HFFc6 (cell line): ENCODE results near the gene DNMT3A. TPM values are rescaled to one million over a fixed set of nuclear protein-coding genes. Genes with fewer than 3 reads are reported as not detected.

Experiments used
- DNase-seq: peaks from one replicate; pipeline ENCODE4 v3.0.0-alpha.2; 2018
- H3K27ac Mint-ChIP-seq: 2 replicates; pipeline ENCODE4 v1.8.0; 2020; ENCODE audit warnings: mild to moderate bottlenecking, mixed read lengths
- H3K27me3 Mint-ChIP-seq: 2 replicates; pipeline ENCODE4 v1.8.0; 2021; ENCODE audit warnings: mild to moderate bottlenecking, moderate library complexity, mixed read lengths; ENCODE audit not compliant: insufficient read depth
- H3K36me3 Mint-ChIP-seq: 2 replicates; pipeline ENCODE4 v1.8.0; 2021; ENCODE audit warnings: low read depth, mixed read lengths
- H3K4me1 Mint-ChIP-seq: 2 replicates; pipeline ENCODE4 v1.8.0; 2020; ENCODE audit warnings: low read depth, mixed read lengths
- H3K4me3 Mint-ChIP-seq: 2 replicates; pipeline ENCODE4 v1.8.0; 2020; ENCODE audit warnings: mild to moderate bottlenecking, moderate library complexity, mixed read lengths
- H3K9me3 Mint-ChIP-seq: 2 replicates; pipeline ENCODE4 v1.8.0; 2020; ENCODE audit warnings: mild to moderate bottlenecking, mixed read lengths
- CTCF ChIP-seq: fragments of 200-600 bp; sonication (generic); IDR thresholded peaks from 2 replicates; pipeline ENCODE4 v1.5.0; 2021; ENCODE audit warnings: antibody characterized with exemption, mild to moderate bottlenecking
- total RNA-seq, 6 experiments: library from RNA; stranded (reverse); fragmentation: NEBNext Ultra II Directional; extraction: Animal tissue kit (Norgen Biotek cat#: 25700); gene quantifications; 2 replicates in 1 of 6; 3 replicates in 5 of 6; pipeline ENCODE4 v1.2.3, GENCODE V29; 2021

Gene DNMT3A
- total RNA-seq, 6 experiments from 2014 or later, result 3.5 to 5.2 (median 4.5) TPM

DNA sequence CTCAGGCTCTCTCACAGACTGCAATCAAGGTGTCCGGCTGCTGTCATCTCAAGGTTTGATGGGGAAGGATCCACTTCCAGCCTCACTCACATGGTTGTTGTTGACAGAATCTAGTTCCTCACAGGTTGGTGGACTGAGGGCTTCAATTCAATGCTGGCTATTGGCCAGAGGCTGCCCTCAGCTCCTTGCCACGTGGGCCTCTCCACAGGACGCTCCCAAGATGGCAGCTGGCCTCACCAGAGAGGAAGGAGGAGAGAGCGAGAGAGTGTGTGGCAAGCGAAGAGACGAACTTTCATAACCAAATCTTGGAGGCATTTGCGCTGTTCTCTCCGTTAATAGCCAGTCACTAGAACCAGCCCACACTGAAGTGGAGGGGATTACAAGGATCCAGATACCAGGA is 13.5 kb upstream of the DNMT3A start:
- no peak overlapping the region for H3K4me3 Mint-ChIP-seq
- no peak for TF ChIP-seq CTCF
- H3K36me3 Mint-ChIP-seq, result no peaks in the 10 kb centered on the region
- no peak for DNase-seq
- H3K27me3 Mint-ChIP-seq, result peaks cover 13% of the 10 kb centered on the region
- H3K9me3 Mint-ChIP-seq, result no peaks in the 10 kb centered on the region
- no peak overlapping the region for H3K27ac Mint-ChIP-seq
- no peaks in the 10 kb centered on the region for H3K4me1 Mint-ChIP-seq

DNA sequence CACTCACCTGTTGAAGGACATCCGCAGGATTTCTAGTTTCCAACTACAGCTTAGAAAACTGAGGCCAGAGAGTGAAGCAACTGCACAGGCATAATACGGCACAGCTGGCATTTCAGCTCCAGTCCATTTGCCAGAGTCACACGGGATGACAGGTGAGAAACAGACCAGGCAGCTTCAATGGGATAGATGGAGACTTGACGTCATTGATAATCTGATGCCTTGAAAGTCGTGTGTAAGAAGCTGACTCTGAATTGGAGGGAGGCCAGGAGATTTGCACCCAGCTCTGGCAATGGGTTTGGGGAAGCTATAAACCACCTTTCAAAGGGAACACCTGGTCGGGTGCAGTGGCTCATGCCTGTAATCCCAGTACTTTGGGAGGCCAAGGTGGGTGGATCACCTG is 12.4 kb upstream of the DNMT3A start:
- Mint-ChIP-seq H3K36me3 (no peaks in the 10 kb centered on the region), H3K4me1 (peaks cover 8% of the 10 kb centered on the region), H3K27ac (no peak overlapping the region), H3K9me3 (no peaks in the 10 kb centered on the region), H3K4me3 (no peak overlapping the region), H3K27me3 (peaks cover 13% of the 10 kb centered on the region)
- no peak for TF ChIP-seq CTCF
- DNase-seq, result no peak

GRCh38 chr2:25349397-25349796 is 7.7 kb upstream of the DNMT3A start:
- TF ChIP-seq CTCF, result no peak
- Mint-ChIP-seq H3K4me3 (no peak overlapping the region), H3K36me3 (no peaks in the 10 kb centered on the region), H3K4me1 (peaks cover 22% of the 10 kb centered on the region), H3K27me3 (peaks cover 10% of the 10 kb centered on the region), H3K9me3 (no peaks in the 10 kb centered on the region), H3K27ac (no peak overlapping the region)
- peak; percentile 16 for DNase-seq

GRCh38 chr2:25347846-25348245 is 6.1 kb upstream of the DNMT3A start:
- no peaks in the 10 kb centered on the region for H3K9me3 Mint-ChIP-seq
- H3K4me3 Mint-ChIP-seq, result no peak overlapping the region
- H3K27ac Mint-ChIP-seq, result no peak overlapping the region
- no peak for DNase-seq
- no peak for TF ChIP-seq CTCF
- peaks cover 22% of the 10 kb centered on the region for H3K4me1 Mint-ChIP-seq
- H3K36me3 Mint-ChIP-seq, result no peaks in the 10 kb centered on the region
- H3K27me3 Mint-ChIP-seq, result peaks cover 5% of the 10 kb centered on the region

DNA sequence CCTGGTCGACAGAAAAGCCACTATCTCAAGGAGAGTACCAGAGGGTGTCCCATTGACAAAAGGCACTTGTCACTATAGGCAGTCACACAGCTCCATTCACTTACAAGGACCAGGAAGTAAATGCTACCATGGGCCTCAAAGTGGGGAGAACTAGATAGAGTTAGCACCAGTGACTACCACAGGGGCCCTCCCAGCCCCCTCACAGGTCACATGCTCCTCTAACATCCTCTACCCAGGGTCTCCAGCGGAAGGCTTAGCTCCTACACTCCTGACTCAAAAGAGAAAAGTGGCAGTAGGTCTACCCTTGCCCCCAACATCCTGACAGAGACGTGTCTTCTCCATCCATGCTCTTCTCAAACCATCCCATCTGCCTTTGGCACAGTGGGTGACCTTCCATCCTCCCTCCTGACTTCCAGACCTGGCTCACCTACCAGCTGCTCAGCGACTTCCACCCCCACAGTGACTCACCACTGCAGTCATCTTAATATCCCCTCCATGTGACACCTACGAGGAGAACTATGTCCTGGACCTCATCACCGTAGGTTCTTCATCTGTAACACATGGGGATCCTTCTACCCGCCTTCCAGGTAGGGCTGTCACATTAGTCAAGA is 5.6 kb upstream of the DNMT3A start:
- peaks cover 5% of the 10 kb centered on the region for H3K27me3 Mint-ChIP-seq
- no peak overlapping the region for H3K27ac Mint-ChIP-seq
- H3K4me3 Mint-ChIP-seq, result no peak overlapping the region
- H3K9me3 Mint-ChIP-seq, result no peaks in the 10 kb centered on the region
- DNase-seq, result no peak
- H3K36me3 Mint-ChIP-seq, result no peaks in the 10 kb centered on the region
- peaks cover 22% of the 10 kb centered on the region for H3K4me1 Mint-ChIP-seq
- TF ChIP-seq CTCF, result no peak
